ENCODE measurements around the gene ZKSCAN1.
"Not testable (repeated sequence)": the region's sequence is repeated elsewhere in the genome, so short reads cannot be mapped to it uniquely, and the experiment has no call there.

DNA sequence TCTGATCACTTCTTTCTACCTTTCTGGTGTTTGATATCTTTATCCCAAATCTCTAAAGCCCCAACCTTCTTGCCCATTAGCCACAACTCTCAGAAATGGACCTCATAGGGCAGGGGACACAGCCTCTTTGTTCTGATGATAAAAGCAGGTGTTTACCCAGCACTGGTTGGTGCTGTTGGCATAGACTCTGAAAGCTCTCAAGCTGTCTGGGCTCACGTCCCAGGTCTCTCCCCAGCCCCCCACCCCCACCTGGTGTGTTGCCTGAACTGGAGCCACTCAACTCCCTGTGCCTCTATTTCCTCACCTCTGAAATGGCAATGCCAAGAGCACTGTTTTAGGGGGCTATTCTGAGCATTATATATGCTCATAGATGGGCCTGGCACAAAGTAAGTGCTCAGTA, 45.6 kb upstream of the ZKSCAN1 start:
- TF ChIP-seq, protein P1, sequence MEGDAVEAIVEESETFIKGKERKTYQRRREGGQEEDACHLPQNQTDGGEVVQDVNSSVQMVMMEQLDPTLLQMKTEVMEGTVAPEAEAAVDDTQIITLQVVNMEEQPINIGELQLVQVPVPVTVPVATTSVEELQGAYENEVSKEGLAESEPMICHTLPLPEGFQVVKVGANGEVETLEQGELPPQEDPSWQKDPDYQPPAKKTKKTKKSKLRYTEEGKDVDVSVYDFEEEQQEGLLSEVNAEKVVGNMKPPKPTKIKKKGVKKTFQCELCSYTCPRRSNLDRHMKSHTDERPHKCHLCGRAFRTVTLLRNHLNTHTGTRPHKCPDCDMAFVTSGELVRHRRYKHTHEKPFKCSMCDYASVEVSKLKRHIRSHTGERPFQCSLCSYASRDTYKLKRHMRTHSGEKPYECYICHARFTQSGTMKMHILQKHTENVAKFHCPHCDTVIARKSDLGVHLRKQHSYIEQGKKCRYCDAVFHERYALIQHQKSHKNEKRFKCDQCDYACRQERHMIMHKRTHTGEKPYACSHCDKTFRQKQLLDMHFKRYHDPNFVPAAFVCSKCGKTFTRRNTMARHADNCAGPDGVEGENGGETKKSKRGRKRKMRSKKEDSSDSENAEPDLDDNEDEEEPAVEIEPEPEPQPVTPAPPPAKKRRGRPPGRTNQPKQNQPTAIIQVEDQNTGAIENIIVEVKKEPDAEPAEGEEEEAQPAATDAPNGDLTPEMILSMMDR (conservative IDR thresholded peaks at IDR 0.05; ENCODE audit: low read depth, low read length): not testable (repeated sequence)
- not testable (repeated sequence) for TF ChIP-seq EZH2phosphoT487 (IDR thresholded peaks at IDR 0.05; ENCODE audit: borderline replicate concordance, low read length); EZH2 (IDR thresholded peaks at IDR 0.05; ENCODE audit: low read length, unreplicated experiment)

All from PC-3 (cell line).